B cell (primary cell): ENCODE data around the gene GALNT7.

ENCODE experiments used
- EZH2 ChIP-seq: IDR thresholded peaks from 2 replicates; pipeline ENCODE4 v1.6.1; 2012; ENCODE audit warnings: borderline replicate concordance, low read depth, mild to moderate bottlenecking, moderate library complexity, low read length; ENCODE audit not compliant: insufficient read depth, poor library complexity, severe bottlenecking
- TF ChIP-seq, protein P1 (sequence below): fragments of 200-600 bp; IDR thresholded peaks from one replicate; pipeline ENCODE4 v1.8.0; 2022; ENCODE audit warnings: antibody characterized with exemption, mild to moderate bottlenecking

DNA sequence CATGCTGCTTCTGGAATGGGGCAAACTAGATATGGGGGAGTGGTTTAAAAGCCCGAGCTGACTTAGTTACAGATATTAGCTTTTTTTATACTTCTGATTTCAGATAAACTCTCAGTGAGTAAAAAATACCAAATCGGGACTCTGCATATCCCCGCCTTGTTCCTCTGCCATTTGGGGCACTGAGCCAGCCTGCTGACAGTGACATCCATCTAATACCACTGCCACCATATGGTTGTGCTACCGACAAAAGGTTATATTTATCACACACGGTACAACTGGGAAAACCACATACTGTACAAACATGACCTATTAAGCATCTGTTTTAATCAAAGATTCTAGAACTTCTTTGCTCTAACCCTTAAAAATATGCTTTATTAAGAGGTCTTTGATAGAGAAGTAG, 78.7 kb downstream of the GALNT7 start:
- TF ChIP-seq, protein P1, sequence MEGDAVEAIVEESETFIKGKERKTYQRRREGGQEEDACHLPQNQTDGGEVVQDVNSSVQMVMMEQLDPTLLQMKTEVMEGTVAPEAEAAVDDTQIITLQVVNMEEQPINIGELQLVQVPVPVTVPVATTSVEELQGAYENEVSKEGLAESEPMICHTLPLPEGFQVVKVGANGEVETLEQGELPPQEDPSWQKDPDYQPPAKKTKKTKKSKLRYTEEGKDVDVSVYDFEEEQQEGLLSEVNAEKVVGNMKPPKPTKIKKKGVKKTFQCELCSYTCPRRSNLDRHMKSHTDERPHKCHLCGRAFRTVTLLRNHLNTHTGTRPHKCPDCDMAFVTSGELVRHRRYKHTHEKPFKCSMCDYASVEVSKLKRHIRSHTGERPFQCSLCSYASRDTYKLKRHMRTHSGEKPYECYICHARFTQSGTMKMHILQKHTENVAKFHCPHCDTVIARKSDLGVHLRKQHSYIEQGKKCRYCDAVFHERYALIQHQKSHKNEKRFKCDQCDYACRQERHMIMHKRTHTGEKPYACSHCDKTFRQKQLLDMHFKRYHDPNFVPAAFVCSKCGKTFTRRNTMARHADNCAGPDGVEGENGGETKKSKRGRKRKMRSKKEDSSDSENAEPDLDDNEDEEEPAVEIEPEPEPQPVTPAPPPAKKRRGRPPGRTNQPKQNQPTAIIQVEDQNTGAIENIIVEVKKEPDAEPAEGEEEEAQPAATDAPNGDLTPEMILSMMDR: no peak
- TF ChIP-seq EZH2: no peak
